HepG2 (cell line): ENCODE measurements around the gene GABRG3. TPM values are rescaled to one million over a fixed set of nuclear protein-coding genes. Genes with fewer than 3 reads are reported as not detected.

Experiments used
- ATAC-seq: fragments of 200-7000 bp; cut with Tn5 transposase; 3 replicates; pipeline ENCODE4 v1.9.1; 2020; ENCODE audit warnings: mild to moderate bottlenecking, moderate library complexity
- BruUV-seq: library from RNA; stranded (reverse); fragments of 400-500 nt; replicated peaks from 2 replicates; lab custom pipeline; 2021; lab: Mats Ljungman, UMichigan
- CTCF ChIA-PET: fragments of 300-600 bp; formaldehyde crosslinking; extraction: SDS; loops from one replicate; lab custom pipeline; 2021; ENCODE audit warnings: low total read pairs, inconsistent platforms, low intra/inter-chr PET ratio; lab: Yijun Ruan, JAX
- POLR2A ChIA-PET: fragments of 350-600 bp; sonication (Branson Sonifier 250); formaldehyde crosslinking; loops from one replicate; lab custom pipeline; 2020; ENCODE audit warnings: antibody characterized with exemption, inconsistent platforms; lab: Yijun Ruan, JAX
- DNase-seq: peaks from one replicate; pipeline ENCODE4 v3.0.0-alpha.2; 2015; ENCODE audit warnings: low spot score
- FAIRE-seq: peaks from 3 replicates; lab custom pipeline; 2011; peaks lifted over from hg19 to GRCh38; lab: Jason Lieb, UNC
- H2AFZ ChIP-seq: one replicate; pipeline ENCODE4 v1.6.1; 2011; ENCODE audit warnings: low read length, inconsistent platforms
- H3K27ac ChIP-seq: fragments of 300-600 bp; 3 replicates; pipeline ENCODE4 v1.8.0; 2011; ENCODE audit warnings: mixed run types, mild to moderate bottlenecking, mixed read lengths, low read length, inconsistent platforms; ENCODE audit not compliant: insufficient read depth; ENCODE audit errors: extremely low read length
- H3K27me3 ChIP-seq, 2 experiments: fragments of 200-600 bp in 1 of 2; 2 replicates in 1 of 2; 3 replicates in 1 of 2; pipeline versions ENCODE4 v1.6.0 to v1.8.0; 2011; ENCODE audit warnings: low read length in 2 of 2, mild to moderate bottlenecking in 2 of 2, moderate library complexity in 2 of 2, inconsistent platforms in 1 of 2; ENCODE audit not compliant: insufficient read depth in 2 of 2, control insufficient read depth in 1 of 2
- H3K36me3 ChIP-seq, 2 experiments: fragments of 200-600 bp in 1 of 2; replicated peaks in 1 of 2; 2 replicates in 1 of 2; 3 replicates in 1 of 2; pipeline versions ENCODE4 v1.5.1 to v1.8.0; 2011; ENCODE audit warnings: low read length in 2 of 2, inconsistent platforms in 1 of 2; ENCODE audit not compliant: insufficient read depth in 2 of 2, control insufficient read depth in 1 of 2
- H3K4me1 ChIP-seq: 2 replicates; pipeline ENCODE4 v1.5.1; 2012; ENCODE audit warnings: low read length, inconsistent platforms; ENCODE audit not compliant: insufficient read depth
- H3K4me2 ChIP-seq: 2 replicates; pipeline ENCODE4 v1.6.0; 2011; ENCODE audit warnings: low read depth, low read length, inconsistent platforms
- H3K4me3 ChIP-seq, 3 experiments: fragments of 200-600 bp in 1 of 3; sonication (generic), shearing (Covaris generic) in 1 of 3; replicated peaks in 1 of 3; 2 replicates each; pipeline ENCODE4 v1.5.1; 2011 to 2016; ENCODE audit warnings: low read length in 3 of 3, inconsistent platforms in 2 of 3, low read depth in 2 of 3, mild to moderate bottlenecking in 2 of 3, control low read depth in 1 of 3, mixed read lengths in 1 of 3; ENCODE audit not compliant: insufficient read depth in 1 of 3
- H3K79me2 ChIP-seq: one replicate; pipeline ENCODE4 v1.6.1; 2011; ENCODE audit warnings: low read length, inconsistent platforms; ENCODE audit not compliant: insufficient read depth
- H3K9ac ChIP-seq: 2 replicates; pipeline ENCODE4 v1.6.0; 2011; ENCODE audit warnings: mild to moderate bottlenecking, low read depth, low read length, inconsistent platforms; ENCODE audit not compliant: insufficient read depth
- H3K9me3 ChIP-seq: 2 replicates; pipeline ENCODE4 v1.5.1; 2012; ENCODE audit warnings: mild to moderate bottlenecking, low read length
- H4K20me1 ChIP-seq: 2 replicates; pipeline ENCODE4 v1.6.0; 2011; ENCODE audit warnings: inconsistent platforms, mild to moderate bottlenecking, low read length, moderate library complexity; ENCODE audit not compliant: insufficient read depth
- CREB1 ChIP-seq, 2 experiments: fragments of 450-650 bp in 1 of 2; IDR thresholded peaks; 2 replicates each; pipeline ENCODE4 v1.6.1; 2016 to 2017; ENCODE audit warnings: control low read depth in 1 of 2, mild to moderate bottlenecking in 1 of 2, missing compliant biosample characterization in 1 of 2, missing genetic modification characterization in 1 of 2
- LRRFIP1 ChIP-seq: sonication (generic); formaldehyde crosslinking; conservative IDR thresholded peaks from 2 replicates; pipeline ENCODE4 v1.4.0; 2020; ENCODE audit warnings: missing genetic modification reagents
- MAZ ChIP-seq, 2 experiments: sonication (generic) in 1 of 2; formaldehyde crosslinking in 1 of 2; IDR thresholded peaks; 2 replicates each; pipeline versions ENCODE4 v1.5.0 to v1.6.1; 2012 to 2020; ENCODE audit warnings: low read depth in 2 of 2, mild to moderate bottlenecking in 2 of 2, borderline replicate concordance in 1 of 2, improper control_type of control experiment in 1 of 2, low read length in 1 of 2, missing genetic modification reagents in 1 of 2, moderate library complexity in 1 of 2
- MTERF4 ChIP-seq: sonication (generic); formaldehyde crosslinking; IDR thresholded peaks from 2 replicates; pipeline ENCODE4 v1.8.0; 2023; ENCODE audit warnings: mild to moderate bottlenecking, missing genetic modification reagents
- NFIC ChIP-seq: IDR thresholded peaks from 2 replicates; pipeline ENCODE4 v1.6.1; 2012; ENCODE audit warnings: mild to moderate bottlenecking, low read length, inconsistent platforms
- PATZ1 ChIP-seq: sonication (generic); formaldehyde crosslinking; IDR thresholded peaks from 2 replicates; pipeline ENCODE4 v1.4.0; 2020; ENCODE audit warnings: missing genetic modification reagents
- SAP130 ChIP-seq: IDR thresholded peaks from 2 replicates; pipeline ENCODE4 v1.6.1; 2016; ENCODE audit warnings: low read depth
- ZBTB2 ChIP-seq: sonication (generic); formaldehyde crosslinking; IDR thresholded peaks from 2 replicates; pipeline ENCODE4 v1.8.0; 2022; ENCODE audit warnings: low read depth, missing genetic modification reagents
- ZNF230 ChIP-seq: sonication (generic); formaldehyde crosslinking; IDR thresholded peaks from 2 replicates; pipeline ENCODE4 v1.4.0; 2020; ENCODE audit warnings: mild to moderate bottlenecking, missing genetic modification reagents
- ZNF335 ChIP-seq: sonication (generic); formaldehyde crosslinking; IDR thresholded peaks from 2 replicates; pipeline ENCODE4 v1.4.0; 2020; ENCODE audit warnings: missing genetic modification reagents
- ZNF496 ChIP-seq: sonication (generic); formaldehyde crosslinking; IDR thresholded peaks from 2 replicates; pipeline ENCODE4 v1.8.1; 2023; ENCODE audit warnings: mild to moderate bottlenecking, moderate library complexity, missing genetic modification reagents; ENCODE audit not compliant: insufficient replicate concordance
- ZNF619 ChIP-seq: sonication (generic); formaldehyde crosslinking; IDR thresholded peaks from 2 replicates; pipeline ENCODE4 v1.4.0; 2020; ENCODE audit warnings: mild to moderate bottlenecking, missing genetic modification reagents
- ZNF724P ChIP-seq: sonication (generic); formaldehyde crosslinking; IDR thresholded peaks from 2 replicates; pipeline ENCODE4 v1.8.0; 2022; ENCODE audit warnings: missing genetic modification reagents, borderline replicate concordance
- ZUFSP ChIP-seq: sonication (generic); formaldehyde crosslinking; IDR thresholded peaks from 2 replicates; pipeline ENCODE4 v1.9.0; 2021; ENCODE audit warnings: missing genetic modification reagents, mild to moderate bottlenecking, borderline replicate concordance
- WGBS: methylation state at CpG from one replicate; pipeline ENCODE4 v1.1.6; 2017; ENCODE audit warnings: low lambda C conversion rate; 5-methylcytosine and 5-hydroxymethylcytosine counted together
- in situ Hi-C: cut with HindIII; loops from 2 replicates; pipeline ENCODE4 v1.10.0; 2017; ENCODE audit warnings: low pct_unique_long_range_greater_than_20kb; ENCODE audit not compliant: extremely low pct_ligation_motif_present
- intact Hi-C: fragments of 100-400 bp; cut with micrococcal nuclease; formaldehyde crosslinking; loops from one replicate; pipeline ENCODE4 v1.10.0; 2022; ENCODE audit not compliant: unreplicated experiment
- polyA plus RNA-seq, 8 experiments: library from polyadenylated mRNA; depleted of rRNA in 3 of 8; stranded (reverse) in 7 of 8; unstranded in 1 of 8; fragments of >200 nt; fragmentation: Illumina TruSeq in 4 of 8; extraction: Trizol in 4 of 8; gene quantifications; 2 replicates each; pipeline versions ENCODE4 v1.2.1 to v1.2.3, GENCODE V29; 2011 to 2016; ENCODE audit warnings: low read depth in 4 of 8, missing spikeins in 1 of 8, mixed read lengths in 1 of 8; ENCODE audit not compliant: insufficient read depth in 1 of 8
- total RNA-seq, 5 experiments: library from RNA; depleted of rRNA; stranded (reverse); fragments of >200 nt; fragmentation: Illumina TruSeq; extraction: Trizol; gene quantifications; 2 replicates each; pipeline ENCODE4 v1.2.3, GENCODE V29; 2016; ENCODE audit warnings: low read depth in 1 of 5

The GABRG3 gene
- total and polyA plus RNA-seq, 2 of the 13 experiments (the other 11 are each of a cell fraction or from before 2014, with no cell fraction given), result not detected

- Histone ChIP-seq H3K27me3 (no peaks in the 10 kb centered on the region), H3K27ac (no peak overlapping the region), H2AFZ (no peak overlapping the region), H3K4me2 (no peak overlapping the region), H3K79me2 (no peaks in the 10 kb centered on the region), H3K9ac (no peak overlapping the region), H3K9me3 (no peaks in the 10 kb centered on the region; the same call in none of the 2 replicates), H3K36me3 (no peaks in the 10 kb centered on the region), H4K20me1 (no peaks in the 10 kb centered on the region), H3K4me3 (no peak overlapping the region), H3K4me1 (no peaks in the 10 kb centered on the region)
- BruUV-seq, result no TSS peak
- no peak for FAIRE-seq
- in situ Hi-C loops (no loop called here), intact Hi-C loops (no loop called here)
- no peak for ATAC-seq
- 4% methylated on average over 12 of the region's 12 CpGs for WGBS
- ChIA-PET CTCF (no interaction called here), POLR2A (no interaction called here)
- no peak for DNase-seq
- TF ChIP-seq SAP130 (CRISPR knock-in tag) (no peak), ZUFSP (CRISPR knock-in tag) (no peak), ZNF496 (no peak), MAZ (IDR thresholded peaks at IDR 0.05; ENCODE audit: borderline replicate concordance, low read depth, low read length) (no peak), MAZ (CRISPR knock-in tag; IDR thresholded peaks at IDR 0.05; ENCODE audit: low read depth) (no peak), ZNF724P (CRISPR knock-in tag) (no peak), ZNF230 (no peak), LRRFIP1 (CRISPR knock-in tag) (no peak), NFIC (no peak), ZNF619 (no peak), CREB1 (IDR thresholded peaks at IDR 0.05) (no peak), CREB1 (CRISPR knock-in tag; IDR thresholded peaks at IDR 0.05) (no peak), ZBTB2 (CRISPR knock-in tag) (no peak), PATZ1 (CRISPR knock-in tag) (no peak), ZNF335 (CRISPR knock-in tag) (no peak), MTERF4 (CRISPR knock-in tag) (no peak)
These were observed 520.0 kb downstream of the GABRG3 start for GRCh38 chr15:27490867-27491595.
